Mucosa of descending colon (tissue), 3 donors: ENCODE data around the gene PGPEP1. TPM values are rescaled to one million over a fixed set of nuclear protein-coding genes. Genes with fewer than 3 reads are reported as not detected.

Experiments
- ATAC-seq: fragments of 200-7000 bp; cut with Tn5 transposase; one replicate; pipeline ENCODE4 v1.9.1; 2020; ENCODE audit warnings: mild to moderate bottlenecking, moderate library complexity
- DNase-seq, 3 donors: peaks; one replicate each; pipeline ENCODE4 v3.0.0-alpha.2; 2020
- H3K36me3 ChIP-seq: fragments of 200-600 bp; one replicate; pipeline ENCODE4 v1.8.0; 2021; ENCODE audit warnings: low read depth, mild to moderate bottlenecking
- H3K4me1 ChIP-seq: fragments of 200-600 bp; one replicate; pipeline ENCODE4 v1.8.0; 2021; ENCODE audit warnings: low read depth, mild to moderate bottlenecking
- H3K4me3 ChIP-seq: fragments of 200-600 bp; one replicate; pipeline ENCODE4 v1.8.0; 2021; ENCODE audit warnings: mild to moderate bottlenecking
- H3K9me3 ChIP-seq: fragments of 200-600 bp; one replicate; pipeline ENCODE4 v1.8.0; 2021; ENCODE audit warnings: mild to moderate bottlenecking
- intact Hi-C, 2 donors: fragments of 100-400 bp; cut with DNase I in 1 of 2; cut with micrococcal nuclease in 1 of 2; formaldehyde crosslinking; loops; one replicate each; pipeline versions ENCODE4 v1.11.0 to v1.11.1; 2022; cut with DNase I, micrococcal nuclease
- total RNA-seq, 3 donors: library from RNA; stranded (reverse); fragmentation: NEBNext Ultra II Directional in 2 of 3; extraction: Animal tissue kit (Norgen Biotek cat#: 25700) in 2 of 3; gene quantifications; one replicate each; pipeline versions ENCODE4 v1.2.1 to v1.2.4, GENCODE V29; 2021 to 2023
- TF ChIP-seq, protein P1 (sequence below): fragments of 200-600 bp; IDR thresholded peaks from one replicate; pipeline ENCODE4 v1.8.0; 2022; ENCODE audit warnings: antibody characterized with exemption, mild to moderate bottlenecking
- donor health status: DM: no; HTN: no; CAD: no; lungs with moderate emphysema.
- donor health status: DM: no; HTN: no; CAD: no.
- donor health status: DM: no; HTN: yes; CAD: no.

The PGPEP1 gene
- total RNA-seq, 3 donors from 2014 or later = 77.1 to 97.4 (median 91.5) TPM

DNA sequence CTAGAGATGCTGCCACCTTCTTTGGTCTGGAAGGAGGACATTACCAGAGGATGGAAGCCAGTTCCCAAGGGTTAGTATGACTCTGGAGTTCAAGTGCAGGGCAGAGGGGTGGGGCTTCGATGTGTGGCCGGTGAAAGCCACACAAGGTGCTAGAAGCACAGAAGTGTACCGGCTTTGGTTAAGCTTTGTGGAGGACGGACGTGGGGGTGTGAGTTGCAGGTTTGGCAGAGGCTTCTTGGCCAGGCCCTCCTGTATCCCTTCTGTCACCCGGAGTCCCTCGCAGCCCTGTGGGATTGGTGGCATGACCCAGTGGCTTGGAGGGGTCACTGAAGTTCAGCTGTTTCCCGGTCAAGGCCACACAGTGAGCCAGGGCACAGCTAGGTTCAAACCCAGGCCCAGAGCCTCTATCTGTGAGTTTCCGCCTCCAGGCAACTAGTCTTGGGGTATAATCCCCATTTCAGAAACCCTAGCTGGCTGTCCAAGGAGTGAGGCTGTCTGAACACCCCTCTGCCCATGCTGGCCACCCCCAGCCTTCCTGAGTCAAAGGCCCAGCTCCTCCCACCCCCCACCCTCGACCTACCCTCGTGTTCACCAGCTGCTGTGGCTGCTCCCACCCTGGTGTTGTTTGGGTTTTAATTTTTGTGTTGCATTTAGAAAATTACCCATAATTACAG, 74.2 kb downstream of the PGPEP1 start:
- ATAC-seq = no peak
- Histone ChIP-seq H3K4me1 (peaks cover 31% of the 10 kb centered on the region), H3K4me3 (no peak overlapping the region), H3K36me3 (no peaks in the 10 kb centered on the region), H3K9me3 (no peaks in the 10 kb centered on the region)
- DNase-seq = peak; percentile 49 to 67 (median 51)
- intact Hi-C loops = no loop called here
- TF ChIP-seq, protein P1, sequence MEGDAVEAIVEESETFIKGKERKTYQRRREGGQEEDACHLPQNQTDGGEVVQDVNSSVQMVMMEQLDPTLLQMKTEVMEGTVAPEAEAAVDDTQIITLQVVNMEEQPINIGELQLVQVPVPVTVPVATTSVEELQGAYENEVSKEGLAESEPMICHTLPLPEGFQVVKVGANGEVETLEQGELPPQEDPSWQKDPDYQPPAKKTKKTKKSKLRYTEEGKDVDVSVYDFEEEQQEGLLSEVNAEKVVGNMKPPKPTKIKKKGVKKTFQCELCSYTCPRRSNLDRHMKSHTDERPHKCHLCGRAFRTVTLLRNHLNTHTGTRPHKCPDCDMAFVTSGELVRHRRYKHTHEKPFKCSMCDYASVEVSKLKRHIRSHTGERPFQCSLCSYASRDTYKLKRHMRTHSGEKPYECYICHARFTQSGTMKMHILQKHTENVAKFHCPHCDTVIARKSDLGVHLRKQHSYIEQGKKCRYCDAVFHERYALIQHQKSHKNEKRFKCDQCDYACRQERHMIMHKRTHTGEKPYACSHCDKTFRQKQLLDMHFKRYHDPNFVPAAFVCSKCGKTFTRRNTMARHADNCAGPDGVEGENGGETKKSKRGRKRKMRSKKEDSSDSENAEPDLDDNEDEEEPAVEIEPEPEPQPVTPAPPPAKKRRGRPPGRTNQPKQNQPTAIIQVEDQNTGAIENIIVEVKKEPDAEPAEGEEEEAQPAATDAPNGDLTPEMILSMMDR = no peak

DNA sequence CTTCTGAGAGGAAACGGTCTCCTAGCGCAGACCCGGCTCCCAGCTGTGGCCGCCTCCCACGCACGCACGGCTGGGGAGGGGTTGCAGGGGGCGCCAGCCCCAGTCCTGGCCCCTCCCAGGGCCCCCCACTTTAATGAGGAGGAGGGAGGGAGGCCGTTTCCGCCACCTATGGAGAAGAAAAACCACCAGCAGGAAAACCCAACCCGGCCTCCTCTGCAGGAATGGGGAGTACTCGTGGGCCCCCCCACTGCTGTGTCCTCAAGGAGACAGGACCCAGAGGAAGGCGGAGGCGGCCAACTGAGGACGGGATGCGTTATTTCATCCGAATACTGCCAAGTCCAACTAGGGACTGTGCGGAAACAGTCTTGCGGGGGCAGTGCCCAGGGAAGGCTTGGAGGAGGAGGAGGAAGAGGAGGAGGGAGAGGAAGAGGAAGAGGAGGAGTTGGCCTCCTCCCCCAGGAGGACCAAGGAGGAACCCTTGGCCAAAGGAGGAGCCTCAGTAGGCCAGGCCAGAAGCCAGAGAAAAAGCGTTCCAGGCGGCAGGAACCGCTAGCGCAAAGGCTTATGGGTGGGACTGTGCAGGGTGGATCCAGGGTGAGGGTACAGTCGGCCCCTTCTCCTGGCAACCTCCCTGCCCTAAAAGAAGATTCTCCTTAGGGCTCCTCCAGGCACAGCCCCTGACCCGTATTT, 74.9 kb downstream of the PGPEP1 start:
- ATAC-seq (no peak), DNase-seq (peak; percentile 50 to 80 (median 60))
- TF ChIP-seq, protein P1 = no peak
- Histone ChIP-seq H3K4me1 (peaks cover 33% of the 10 kb centered on the region), H3K4me3 (no peak overlapping the region), H3K9me3 (no peaks in the 10 kb centered on the region), H3K36me3 (no peaks in the 10 kb centered on the region)
- intact Hi-C loops = no loop called here

DNA sequence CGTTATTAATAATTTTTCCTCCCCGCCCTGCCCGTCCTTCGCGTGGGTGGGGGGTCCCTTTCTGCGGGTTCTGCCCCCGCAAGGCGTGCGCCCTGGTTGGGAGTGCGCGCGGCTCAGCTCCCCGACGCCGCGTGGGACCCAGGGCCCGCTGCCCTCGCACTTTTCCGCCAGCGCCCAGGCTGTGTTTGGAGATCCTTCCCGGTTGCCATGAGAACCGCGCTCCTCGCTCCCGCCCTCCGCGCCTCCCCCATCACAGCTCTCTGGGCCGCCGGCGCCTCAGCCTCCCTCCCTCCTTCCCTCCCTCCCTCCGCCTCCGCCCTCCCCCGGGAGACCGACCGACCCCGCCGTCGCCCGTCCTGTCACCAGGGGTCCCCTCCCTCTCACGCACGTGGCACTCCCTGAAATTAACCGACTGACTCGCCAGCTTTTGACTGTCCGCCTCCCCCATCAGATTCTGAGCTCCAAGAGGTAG, 76.4 kb downstream of the PGPEP1 start:
- intact Hi-C loops = no loop called here
- ATAC-seq (peak; percentile 55), DNase-seq (peak; percentile 79 to 92 (median 85))
- H3K36me3 ChIP-seq = no peaks in the 10 kb centered on the region
- TF ChIP-seq, protein P1 = no peak
- no peak overlapping the region for H3K4me3 ChIP-seq
- no peaks in the 10 kb centered on the region for H3K9me3 ChIP-seq
- H3K4me1 ChIP-seq = peaks cover 39% of the 10 kb centered on the region

DNA sequence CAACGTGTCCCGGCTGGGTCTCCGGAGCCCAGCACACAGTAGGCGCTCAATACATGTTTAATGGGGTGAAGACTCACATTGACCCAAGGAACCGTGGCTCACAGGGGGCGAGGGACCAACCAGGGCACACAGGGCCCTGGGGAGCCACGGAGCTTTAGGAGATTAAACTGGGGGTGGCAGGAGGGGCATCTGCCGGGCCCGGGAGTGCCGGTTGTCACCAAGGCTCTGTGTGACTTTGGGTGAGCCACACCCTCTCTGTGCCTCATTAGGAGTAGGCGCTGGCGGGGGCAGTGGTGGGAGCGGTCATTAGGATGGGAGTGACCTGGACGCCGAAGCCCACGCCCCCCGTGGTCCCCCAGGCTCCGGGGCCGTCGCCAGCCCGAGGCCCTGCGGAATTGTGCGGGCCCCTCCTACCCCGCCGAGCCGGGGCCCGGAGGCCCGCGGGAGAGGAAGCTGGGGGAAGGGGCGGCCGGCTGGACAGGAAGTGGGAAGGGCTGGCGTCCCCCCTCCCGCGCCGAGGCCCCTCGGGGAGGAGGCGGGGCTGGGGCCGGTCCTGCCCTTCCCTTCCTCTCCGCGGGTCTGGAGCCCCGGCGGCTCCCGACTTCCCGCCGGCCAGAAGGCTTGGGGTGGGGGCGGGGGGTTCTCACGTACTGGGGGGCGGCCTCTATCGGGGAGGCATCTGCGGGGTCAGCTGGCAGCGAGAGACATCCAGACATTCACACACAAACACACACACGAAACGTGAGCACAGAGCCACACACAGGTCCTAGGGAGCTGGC, 77.0 kb downstream of the PGPEP1 start:
- intact Hi-C loops = no loop called here
- H3K4me1 ChIP-seq = peaks cover 39% of the 10 kb centered on the region

DNA sequence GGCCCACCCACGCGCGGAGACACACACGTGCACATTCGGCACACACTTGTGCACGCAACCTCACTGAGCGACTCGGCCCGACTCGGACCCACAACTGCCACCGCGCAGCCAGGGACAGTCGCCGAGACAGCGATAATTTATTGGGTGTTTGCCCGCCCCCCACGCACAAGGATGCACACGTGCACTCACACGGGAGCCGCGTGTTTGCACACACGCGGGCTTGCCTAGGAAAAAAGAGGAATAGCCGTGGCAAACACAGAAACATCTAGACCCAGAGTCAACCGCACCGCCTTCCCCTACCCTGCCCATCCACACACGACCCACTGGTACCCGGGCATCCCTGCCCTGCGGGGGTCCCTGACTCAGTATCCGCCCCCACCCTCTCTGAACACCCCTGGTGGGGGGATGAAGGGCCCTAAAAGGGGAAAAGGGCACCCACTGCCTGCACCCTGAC, 77.7 kb downstream of the PGPEP1 start:
- H3K36me3 ChIP-seq = no peaks in the 10 kb centered on the region
- DNase-seq (peak; percentile 40 to 73 (median 62)), ATAC-seq (no peak)
- no peak overlapping the region for H3K4me3 ChIP-seq
- intact Hi-C loops = no loop called here
- TF ChIP-seq, protein P1 = no peak
- H3K4me1 ChIP-seq = peaks cover 41% of the 10 kb centered on the region
- H3K9me3 ChIP-seq = no peaks in the 10 kb centered on the region

More for the DNA sequence above, 77.0 kb downstream of the PGPEP1 start:
- Histone ChIP-seq H3K36me3 (no peaks in the 10 kb centered on the region), H3K4me3 (no peak overlapping the region), H3K9me3 (no peaks in the 10 kb centered on the region)
- TF ChIP-seq, protein P1 = no peak
- peak; percentile 58 to 88 (median 79) for DNase-seq
- ATAC-seq = peak; percentile 25
